T-helper 22 cell (primary cell): Measurements from ENCODE around the gene CTBP2.
"Not testable (repeated sequence)": the region's sequence is repeated elsewhere in the genome, so short reads cannot be mapped to it uniquely, and the experiment has no call there.

Experiments used
- DNase-seq: peaks from one replicate; pipeline ENCODE4 v3.0.0-alpha.2; 2020; ENCODE audit warnings: low read depth

The CTBP2 gene

GRCh38 chr10:125064681-125065492 is 95.5 kb downstream of the CTBP2 start:
- DNase-seq = no peak

GRCh38 chr10:125063256-125063925 is 97.0 kb downstream of the CTBP2 start:
- no peak for DNase-seq

DNA sequence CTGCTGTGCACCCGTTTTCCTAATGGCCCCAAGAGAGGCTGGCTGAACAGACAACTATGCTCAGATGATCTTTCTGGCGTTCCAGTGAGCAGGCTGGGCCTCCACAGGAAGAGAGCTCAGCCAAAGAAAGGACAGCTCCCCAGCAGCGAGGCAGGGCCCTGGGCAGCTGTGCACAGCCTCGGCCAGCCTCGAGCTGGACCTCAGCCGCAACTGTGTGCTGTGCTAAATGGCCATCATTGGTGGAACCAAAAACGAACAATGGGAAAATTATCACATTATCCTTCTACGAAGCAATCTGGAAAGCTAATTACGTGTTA is 97.5 kb downstream of the CTBP2 start:
- DNase-seq = no peak

DNA sequence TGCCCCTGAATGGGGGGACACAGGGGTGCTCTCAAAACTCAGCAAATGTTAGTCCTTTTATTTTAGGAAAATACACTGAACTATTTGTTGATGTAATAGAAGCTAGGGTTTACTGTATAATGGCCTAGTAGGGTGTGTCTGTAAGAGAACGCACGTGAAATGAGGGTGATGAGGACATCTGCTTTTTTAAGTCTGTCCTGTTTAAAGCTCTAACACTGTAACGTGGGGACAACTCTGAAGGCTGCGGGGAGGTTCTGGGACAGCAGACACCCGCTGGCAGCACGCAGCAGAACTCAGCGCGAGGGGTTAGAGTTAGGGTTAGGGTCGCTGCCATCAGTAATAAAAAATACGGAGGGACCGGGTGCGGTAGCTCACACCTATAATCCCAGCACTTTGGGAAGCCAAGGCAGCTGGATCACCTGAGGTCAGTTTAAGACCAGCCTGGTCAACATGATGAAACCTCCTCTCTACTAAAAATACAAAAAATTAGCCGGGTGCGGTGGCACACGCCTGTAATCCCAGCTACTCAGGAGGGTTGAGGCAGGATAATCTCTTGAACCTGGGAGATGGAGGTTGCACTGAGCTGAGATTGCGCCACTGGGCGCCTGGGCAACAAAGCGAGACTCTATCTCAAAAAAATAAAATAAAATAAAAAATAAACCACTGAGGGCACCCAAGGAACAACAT is 98.0 kb downstream of the CTBP2 start:
- DNase-seq = no peak

- DNase-seq = no peak
These were observed 98.7 kb downstream of the CTBP2 start for GRCh38 chr10:125061557-125062226.

DNA sequence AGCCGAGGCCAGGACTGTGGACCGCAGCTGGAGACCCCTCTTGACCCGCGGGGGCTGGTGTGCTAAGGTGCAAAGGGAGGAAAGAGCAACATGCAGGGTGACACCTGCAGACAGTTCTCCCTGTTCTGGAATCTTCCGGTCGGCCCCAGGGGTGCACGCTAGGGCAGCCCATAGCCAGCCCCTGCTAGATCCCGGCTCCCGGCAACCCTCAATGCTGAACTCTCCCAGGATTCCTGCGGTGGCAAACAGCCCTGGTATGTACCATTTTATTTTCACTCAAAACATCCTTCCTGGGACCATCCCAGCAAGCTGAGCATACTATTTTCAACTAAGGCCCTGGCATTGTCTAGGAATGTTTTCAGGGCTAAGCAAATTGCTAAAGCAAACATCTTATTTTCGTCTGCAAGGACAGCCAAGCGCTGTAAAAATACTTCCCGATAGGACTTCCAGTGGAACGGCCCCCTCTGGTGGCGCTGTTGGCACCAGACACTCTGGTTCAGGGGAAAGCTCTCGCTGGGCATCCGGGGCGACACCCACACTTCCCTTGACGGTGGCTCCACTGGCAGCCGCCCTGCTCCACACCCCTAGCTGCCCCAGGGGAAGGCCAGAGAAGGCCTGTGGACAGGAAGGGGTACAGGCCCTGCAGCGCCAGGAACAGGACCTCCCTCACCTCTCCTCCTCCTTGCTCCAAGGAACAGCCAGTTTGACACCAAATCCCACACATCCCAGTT is 99.4 kb downstream of the CTBP2 start:
- DNase-seq = no peak

DNA sequence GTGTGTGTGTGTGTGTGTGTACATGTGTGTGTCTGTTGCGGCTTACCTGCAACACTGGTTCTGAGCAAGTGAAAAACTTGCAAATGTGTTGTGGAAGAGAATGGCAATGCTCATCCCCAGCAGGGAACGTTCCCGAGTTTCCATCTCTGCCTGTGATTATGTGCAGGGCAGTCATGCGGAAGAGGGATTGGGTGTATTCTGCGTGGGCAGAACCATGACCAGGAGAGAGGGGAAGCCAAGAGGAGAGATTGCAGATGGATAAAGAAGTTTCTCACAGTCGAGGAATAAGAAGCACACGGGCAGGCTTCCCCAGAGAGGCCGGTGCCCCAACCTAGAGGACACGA is 99.9 kb downstream of the CTBP2 start:
- no peak for DNase-seq

GRCh38 chr10:125060026-125060425 is 100.3 kb downstream of the CTBP2 start:
- no peak for DNase-seq

GRCh38 chr10:125059348-125059747 is 101.0 kb downstream of the CTBP2 start:
- not testable (repeated sequence) for DNase-seq

GRCh38 chr10:125057158-125058001 is 103.0 kb downstream of the CTBP2 start:
- no peak for DNase-seq

GRCh38 chr10:125056161-125057132 is 103.9 kb downstream of the CTBP2 start:
- no peak for DNase-seq

GRCh38 chr10:125055446-125055845 is 104.9 kb downstream of the CTBP2 start:
- no peak for DNase-seq

GRCh38 chr10:125054669-125055268 is 105.6 kb downstream of the CTBP2 start:
- DNase-seq = no peak

DNA sequence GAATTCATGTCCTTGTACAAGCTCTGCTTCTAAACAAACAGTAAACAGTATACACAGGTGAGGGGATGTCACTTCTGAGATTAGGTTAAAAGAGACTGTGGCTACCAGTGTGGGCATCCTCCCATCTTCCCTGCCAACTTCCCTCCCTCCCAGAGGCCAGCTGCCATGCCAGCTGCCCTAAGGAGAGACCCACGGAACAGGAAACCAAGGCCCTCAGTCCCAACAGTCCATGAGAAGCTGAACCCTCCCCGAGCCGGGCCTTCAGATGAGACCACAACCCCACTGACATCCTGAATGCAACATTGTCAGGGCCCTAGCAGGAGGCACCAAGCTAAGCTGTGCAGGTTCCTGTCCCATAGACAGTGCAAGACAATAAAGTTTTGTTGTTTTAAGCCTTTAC is 106.1 kb downstream of the CTBP2 start:
- DNase-seq = no peak

DNA sequence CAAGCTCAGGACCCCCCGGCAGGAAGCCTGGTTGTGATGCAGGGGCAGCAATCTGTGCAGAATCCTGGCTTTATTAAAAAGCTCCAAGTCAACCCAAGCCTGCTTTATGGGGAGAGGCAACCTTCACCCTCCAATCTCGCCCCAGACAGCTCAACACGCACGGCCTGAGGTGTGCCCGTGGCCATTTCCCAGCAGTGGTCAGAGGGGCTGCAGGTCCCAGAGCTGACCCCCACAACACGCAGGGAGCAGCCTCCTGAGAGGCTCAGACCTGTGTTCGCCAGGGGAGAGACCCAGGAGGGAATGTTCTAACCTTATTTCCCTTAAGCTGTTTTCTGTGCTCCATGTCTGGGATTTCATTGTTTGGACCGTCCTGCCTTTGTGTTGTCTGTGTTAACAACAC is 108.2 kb downstream of the CTBP2 start:
- DNase-seq = no peak

GRCh38 chr10:125050383-125050782 is 110.0 kb downstream of the CTBP2 start:
- DNase-seq = no peak

GRCh38 chr10:125049216-125049881 is 111.0 kb downstream of the CTBP2 start:
- DNase-seq = no peak

- DNase-seq = peak; percentile 6
These were observed 112.1 kb downstream of the CTBP2 start for GRCh38 chr10:125048094-125048864.
